Caco-2 (cell line): Measurements from ENCODE around the gene AP4M1. TPM values are rescaled to one million over a fixed set of nuclear protein-coding genes. Genes with fewer than 3 reads are reported as not detected.

Experiments
- BruUV-seq: library from RNA; stranded (reverse); fragments of 400-500 nt; replicated peaks from 2 replicates; lab custom pipeline; 2021; lab: Mats Ljungman, UMichigan
- CTCF ChIA-PET: fragments of 300-600 bp; sonication (Branson Sonifier 250); formaldehyde crosslinking; loops from one replicate; lab custom pipeline; 2022; ENCODE audit warnings: antibody characterized with exemption; lab: Charles Lee
- POLR2A ChIA-PET: fragments of 300-600 bp; sonication (Branson Sonifier 250); formaldehyde crosslinking; loops from one replicate; lab custom pipeline; 2022; ENCODE audit warnings: antibody characterized with exemption; lab: Charles Lee
- DNase-seq, 2 experiments: peaks; one replicate each; pipeline versions ENCODE4 v3.0.0 to v3.0.0-alpha.2; 2020 to 2022
- H3K27me3 ChIP-seq: replicated peaks from 2 replicates; pipeline ENCODE4 v1.6.0; 2011; ENCODE audit warnings: low read length; ENCODE audit not compliant: control insufficient read depth, insufficient read depth
- H3K36me3 ChIP-seq: 2 replicates; pipeline ENCODE4 v1.5.1; 2011; ENCODE audit warnings: low read length; ENCODE audit not compliant: control insufficient read depth, insufficient read depth
- H3K4me1 ChIP-seq: fragments of 250-450 bp; sonication (Bioruptor Pico); 2 replicates; pipeline ENCODE4 v1.5.1; 2020; ENCODE audit warnings: mild to moderate bottlenecking
- H3K4me3 ChIP-seq: 2 replicates; pipeline ENCODE4 v1.5.1; 2011; ENCODE audit warnings: low read depth, mild to moderate bottlenecking, control low read depth, low read length
- H3K9me3 ChIP-seq: fragments of 250-450 bp; sonication (Bioruptor Pico); 2 replicates; pipeline ENCODE4 v1.5.1; 2020; ENCODE audit warnings: mild to moderate bottlenecking, moderate library complexity
- H3K27ac Mint-ChIP-seq: one replicate; pipeline ENCODE4 v1.8.0; 2022; ENCODE audit warnings: mixed read lengths; ENCODE audit not compliant: unreplicated experiment
- H3K27me3 Mint-ChIP-seq: one replicate; pipeline ENCODE4 v1.8.0; 2022; ENCODE audit warnings: mixed read lengths; ENCODE audit not compliant: insufficient read depth, unreplicated experiment
- H3K36me3 Mint-ChIP-seq: one replicate; pipeline ENCODE4 v1.8.0; 2022; ENCODE audit warnings: mild to moderate bottlenecking, mixed read lengths; ENCODE audit not compliant: insufficient read depth, unreplicated experiment
- H3K4me1 Mint-ChIP-seq: one replicate; pipeline ENCODE4 v1.8.0; 2022; ENCODE audit warnings: low read depth, mixed read lengths; ENCODE audit not compliant: unreplicated experiment
- H3K4me3 Mint-ChIP-seq: one replicate; pipeline ENCODE4 v1.8.0; 2022; ENCODE audit warnings: mild to moderate bottlenecking, moderate library complexity, mixed read lengths; ENCODE audit not compliant: unreplicated experiment
- H3K9me3 Mint-ChIP-seq: one replicate; pipeline ENCODE4 v1.8.0; 2022; ENCODE audit warnings: mixed read lengths; ENCODE audit not compliant: unreplicated experiment
- CTCF ChIP-seq, 2 experiments: fragments of 200-600 bp in 1 of 2; IDR thresholded peaks; 1 replicate in 1 of 2; 2 replicates in 1 of 2; pipeline versions ENCODE4 v1.5.1 to v1.8.0; 2011 to 2022; ENCODE audit warnings: antibody characterized with exemption in 1 of 2, control low read depth in 1 of 2, inconsistent platforms in 1 of 2, low read depth in 1 of 2, low read length in 1 of 2, mild to moderate bottlenecking in 1 of 2, moderate library complexity in 1 of 2; ENCODE audit not compliant: insufficient read depth in 1 of 2, severe bottlenecking in 1 of 2, unreplicated experiment in 1 of 2
- intact Hi-C: fragments of 100-400 bp; cut with micrococcal nuclease; formaldehyde crosslinking; loops from one replicate; pipeline ENCODE4 v1.10.0; 2022; ENCODE audit not compliant: unreplicated experiment
- total RNA-seq: library from RNA; stranded (reverse); gene quantifications from 2 replicates; pipeline ENCODE4 v1.2.3, GENCODE V29; 2022

AP4M1 gene
- total RNA-seq, 1 experiment from 2014 or later = 16.2 TPM

GRCh38 chr7:100122568-100122967, 21.1 kb downstream of the AP4M1 start:
- Mint-ChIP-seq H3K4me3 (no peak overlapping the region), H3K27ac (no peak overlapping the region), H3K4me1 (peaks cover 22% of the 10 kb centered on the region), H3K27me3 (no peaks in the 10 kb centered on the region), H3K9me3 (no peaks in the 10 kb centered on the region), H3K36me3 (peaks cover 35% of the 10 kb centered on the region)
- Histone ChIP-seq H3K4me3 (no peak overlapping the region), H3K36me3 (no peaks in the 10 kb centered on the region), H3K27me3 (no peaks in the 10 kb centered on the region), H3K4me1 (peaks cover 19% of the 10 kb centered on the region), H3K9me3 (no peaks in the 10 kb centered on the region)
- ChIA-PET POLR2A (no interaction called here), CTCF (no interaction called here)
- no peak for DNase-seq
- BruUV-seq = no TSS peak
- intact Hi-C loops = no loop called here
- TF ChIP-seq CTCF (IDR thresholded peaks at IDR 0.05; ENCODE audit: insufficient read depth in 1 of 2, low read depth in 1 of 2, low read length in 1 of 2, severe bottlenecking in 1 of 2, unreplicated experiment in 1 of 2) = no peak

GRCh38 chr7:100124301-100125230, 23.1 kb downstream of the AP4M1 start:
- H3K4me1 ChIP-seq = peaks cover 26% of the 10 kb centered on the region
- H3K9me3 ChIP-seq = no peaks in the 10 kb centered on the region
- Mint-ChIP-seq H3K4me1 (peaks cover 22% of the 10 kb centered on the region), H3K9me3 (no peaks in the 10 kb centered on the region), H3K27ac (no peak overlapping the region), H3K27me3 (no peaks in the 10 kb centered on the region), H3K36me3 (peaks cover 23% of the 10 kb centered on the region), H3K4me3 (peak overlapping the region; percentile 37)
- no peak overlapping the region for H3K4me3 ChIP-seq
- intact Hi-C loops = loop anchor here (1.0 kb wide), 1 partner anchor 23 kb away; the partner anchor contains the start of genes AP4M1 and MCM7
- no TSS peak for BruUV-seq
- H3K27me3 ChIP-seq = no peaks in the 10 kb centered on the region
- ChIA-PET CTCF (no interaction called here), POLR2A (interaction anchor here (0.6 to 0.9 kb wide), 3 partner anchors 23 to 84 kb away, joined by 3 to 4 read pairs (median 3); partner anchors contain the start of genes AP4M1, LAMTOR4 and MCM7)
- no peak for DNase-seq
- no peaks in the 10 kb centered on the region for H3K36me3 ChIP-seq
- TF ChIP-seq CTCF (IDR thresholded peaks at IDR 0.05; ENCODE audit: insufficient read depth in 1 of 2, low read depth in 1 of 2, low read length in 1 of 2, severe bottlenecking in 1 of 2, unreplicated experiment in 1 of 2) = no peak

- Histone ChIP-seq H3K4me1 (peaks cover 20% of the 10 kb centered on the region), H3K36me3 (no peaks in the 10 kb centered on the region), H3K9me3 (no peaks in the 10 kb centered on the region), H3K4me3 (peak overlapping the region; percentile 95), H3K27me3 (no peaks in the 10 kb centered on the region)
- ChIA-PET POLR2A (interaction anchor here (0.6 to 2.1 kb wide), 4 partner anchors 22 to 122 kb away, joined by 3 to 23 read pairs (median 4); partner anchors contain the start of genes AP4M1, LAMTOR4 and MCM7), CTCF (no interaction called here)
- DNase-seq = no peak
- Mint-ChIP-seq H3K4me3 (peak overlapping the region; percentile 99), H3K4me1 (peaks cover 17% of the 10 kb centered on the region), H3K36me3 (peaks cover 23% of the 10 kb centered on the region), H3K27me3 (no peaks in the 10 kb centered on the region), H3K27ac (peak overlapping the region; percentile 99), H3K9me3 (no peaks in the 10 kb centered on the region)
- TF ChIP-seq CTCF (IDR thresholded peaks at IDR 0.05; ENCODE audit: insufficient read depth in 1 of 2, low read depth in 1 of 2, low read length in 1 of 2, severe bottlenecking in 1 of 2, unreplicated experiment in 1 of 2) = no peak
- TSS peak; percentile 79 for BruUV-seq
- intact Hi-C loops = no loop called here
Observed at GRCh38 chr7:100126239-100126930, 24.9 kb downstream of the AP4M1 start.
